Tibial nerve (tissue), 4 donors: ENCODE measurements around the gene FBXW8. TPM values are rescaled to one million over a fixed set of nuclear protein-coding genes. Genes with fewer than 3 reads are reported as not detected.

Experiments
- DNase-seq, 2 donors: peaks; one replicate each; pipeline ENCODE4 v3.0.0-alpha.2; 2019; ENCODE audit warnings: low spot score in 2 of 2
- H3K27ac ChIP-seq, 4 donors: fragments of 200-600 bp; sonication (generic) in 3 of 4; one replicate each; pipeline ENCODE4 v1.5.1; 2017 to 2019; ENCODE audit warnings: mild to moderate bottlenecking in 1 of 4
- H3K27me3 ChIP-seq, 2 donors: fragments of 200-600 bp; sonication (generic) in 1 of 2; one replicate each; pipeline versions ENCODE4 v1.5.1 to v1.6.0; 2017 to 2019
- H3K36me3 ChIP-seq, 3 donors: fragments of 200-600 bp; sonication (generic); one replicate each; pipeline ENCODE4 v1.5.1; 2018 to 2019
- H3K4me1 ChIP-seq, 4 donors: fragments of 200-600 bp; sonication (generic) in 3 of 4; one replicate each; pipeline ENCODE4 v1.5.1; 2017 to 2019
- H3K4me3 ChIP-seq, 4 donors: fragments of 200-600 bp; sonication (generic) in 3 of 4; one replicate each; pipeline ENCODE4 v1.5.1; 2017 to 2019; ENCODE audit warnings: mild to moderate bottlenecking in 1 of 4, moderate library complexity in 1 of 4
- H3K9me3 ChIP-seq, 4 donors: fragments of 200-600 bp; sonication (generic) in 3 of 4; one replicate each; pipeline ENCODE4 v1.5.1; 2017 to 2019
- CTCF ChIP-seq, 5 experiments: fragments of 200-600 bp in 3 of 5; fragments of 450-650 bp in 2 of 5; sonication (generic) in 3 of 5; IDR thresholded peaks; one replicate each; pipeline ENCODE4 v1.5.1; 2016 to 2019; ENCODE audit warnings: antibody characterized with exemption in 5 of 5, mild to moderate bottlenecking in 3 of 5, moderate library complexity in 2 of 5
- EP300 ChIP-seq, 2 donors: sonication (generic); formaldehyde crosslinking; IDR thresholded peaks; one replicate each; pipeline ENCODE4 v1.6.1; 2017; ENCODE audit warnings: antibody characterized with exemption in 2 of 2, mild to moderate bottlenecking in 1 of 2
- POLR2A ChIP-seq, 2 donors: fragments of 450-650 bp; IDR thresholded peaks; one replicate each; pipeline ENCODE4 v1.6.1; 2017; ENCODE audit warnings: antibody characterized with exemption in 2 of 2, mild to moderate bottlenecking in 2 of 2, moderate library complexity in 2 of 2
- WGBS, 2 donors: methylation state at CpG; one replicate each; pipeline ENCODE4 v1.1.5; 2018; 5-methylcytosine and 5-hydroxymethylcytosine counted together
- total RNA-seq, 4 donors: library from RNA; depleted of rRNA; stranded (reverse); fragments of >200 nt; gene quantifications; one replicate each; pipeline ENCODE4 v1.1.0, GENCODE V29; 2016

Gene FBXW8
- total RNA-seq, 4 donors from 2014 or later, result 26.7 to 38.4 (median 29.0) TPM

- Histone ChIP-seq H3K27ac (no peak overlapping the region), H3K36me3 (peaks cover 0 to 76% (median 20%) of the 10 kb centered on the region in 3 donors), H3K27me3 (no peaks in the 10 kb centered on the region), H3K9me3 (no peaks in the 10 kb centered on the region), H3K4me3 (no peak overlapping the region), H3K4me1 (peaks cover 0 to 9% (median 0%) of the 10 kb centered on the region in 4 donors)
- 92 to 95% methylated on average over 29 to 38 of the region's 38 CpGs for WGBS, 2 donors
- no peak for TF ChIP-seq CTCF (IDR thresholded peaks at IDR 0.05)
- TF ChIP-seq EP300 (IDR thresholded peaks at IDR 0.05), result no peak
- TF ChIP-seq POLR2A (IDR thresholded peaks at IDR 0.05), result no peak
- no peak for DNase-seq
These were observed 116.7 kb downstream of the FBXW8 start for GRCh38 chr12:117027251-117028086.

DNA sequence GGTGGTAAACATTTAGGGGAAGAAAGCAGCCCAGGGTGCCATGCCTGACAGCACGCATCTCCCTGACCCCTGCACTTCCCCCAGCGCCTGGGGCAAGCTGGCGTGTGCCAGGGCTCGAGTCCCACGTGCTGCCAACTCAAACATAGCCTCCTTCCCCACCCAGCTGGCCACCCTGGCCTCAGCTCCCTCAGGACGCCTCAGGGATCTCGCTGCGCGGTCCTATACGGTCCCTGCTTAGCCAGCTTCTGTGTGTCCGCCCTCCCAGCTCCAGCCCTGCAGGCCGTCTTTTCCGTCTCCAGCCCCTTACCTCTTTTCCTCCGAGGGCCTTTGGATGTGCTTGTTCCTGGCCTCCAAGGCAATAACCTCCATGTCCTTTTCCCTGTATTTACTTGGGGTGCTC, 117.5 kb downstream of the FBXW8 start:
- no peak for DNase-seq

DNA sequence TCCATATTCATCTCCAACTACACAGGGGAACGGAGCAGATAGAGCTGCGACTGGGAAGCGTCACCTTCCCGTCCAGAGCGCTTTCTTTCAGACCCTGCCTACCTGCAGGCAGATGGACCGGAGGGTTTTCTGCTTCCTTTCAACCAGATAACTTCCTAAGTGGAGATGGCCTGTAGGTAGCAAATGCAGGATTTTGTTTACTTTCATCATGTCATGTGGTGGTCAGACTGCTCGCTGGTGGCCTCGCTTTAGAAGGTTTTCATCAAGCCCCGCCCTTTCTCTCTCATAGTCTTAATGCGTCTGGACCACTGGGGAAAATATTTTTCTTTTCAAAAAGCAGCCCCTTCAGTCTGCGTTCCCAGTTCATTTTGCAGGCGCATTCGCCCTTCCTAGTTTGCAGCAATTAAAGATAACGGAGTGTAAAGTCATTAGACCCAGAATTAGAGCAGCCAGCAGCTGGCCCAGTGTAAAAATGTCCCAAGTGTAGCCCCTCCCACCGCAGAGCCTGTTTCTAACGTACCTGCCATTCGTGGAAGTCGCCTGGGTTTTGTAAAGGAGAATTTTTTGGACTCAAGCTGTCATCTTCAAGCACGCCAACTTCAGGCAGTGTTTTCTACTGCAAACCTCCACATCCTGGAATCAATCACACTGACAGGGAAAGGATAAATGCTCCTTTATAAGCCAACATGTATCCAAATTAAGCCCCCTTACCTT, 119.6 kb downstream of the FBXW8 start:
- no peak overlapping the region for H3K4me3 ChIP-seq
- WGBS, 2 donors, result 79% methylated on average over 19 of the region's 19 CpGs
- no peak for TF ChIP-seq EP300 (IDR thresholded peaks at IDR 0.05)
- no peak for TF ChIP-seq CTCF (IDR thresholded peaks at IDR 0.05)
- no peak for TF ChIP-seq POLR2A (IDR thresholded peaks at IDR 0.05)
- H3K36me3 ChIP-seq, result peaks cover 0 to 53% (median 7%) of the 10 kb centered on the region in 3 donors
- H3K27ac ChIP-seq, result no peak overlapping the region
- no peak for DNase-seq
- peaks cover 0 to 23% (median 3%) of the 10 kb centered on the region in 4 donors for H3K4me1 ChIP-seq
- H3K27me3 ChIP-seq, result peaks cover 0 to 24% of the 10 kb centered on the region in 2 donors
- no peaks in the 10 kb centered on the region for H3K9me3 ChIP-seq

More for the DNA sequence above, 117.5 kb downstream of the FBXW8 start:
- Histone ChIP-seq H3K9me3 (no peaks in the 10 kb centered on the region), H3K4me3 (no peak overlapping the region), H3K27ac (no peak overlapping the region), H3K36me3 (peaks cover 0 to 72% (median 20%) of the 10 kb centered on the region in 3 donors), H3K27me3 (peaks cover 0 to 3% of the 10 kb centered on the region in 2 donors), H3K4me1 (peaks cover 0 to 13% (median under 1%) of the 10 kb centered on the region in 4 donors)
- 85 to 89% methylated on average over 14 of the region's 14 CpGs for WGBS, 2 donors
- TF ChIP-seq POLR2A (IDR thresholded peaks at IDR 0.05), result no peak
- no peak for TF ChIP-seq EP300 (IDR thresholded peaks at IDR 0.05)
- TF ChIP-seq CTCF (IDR thresholded peaks at IDR 0.05), result no peak

DNA sequence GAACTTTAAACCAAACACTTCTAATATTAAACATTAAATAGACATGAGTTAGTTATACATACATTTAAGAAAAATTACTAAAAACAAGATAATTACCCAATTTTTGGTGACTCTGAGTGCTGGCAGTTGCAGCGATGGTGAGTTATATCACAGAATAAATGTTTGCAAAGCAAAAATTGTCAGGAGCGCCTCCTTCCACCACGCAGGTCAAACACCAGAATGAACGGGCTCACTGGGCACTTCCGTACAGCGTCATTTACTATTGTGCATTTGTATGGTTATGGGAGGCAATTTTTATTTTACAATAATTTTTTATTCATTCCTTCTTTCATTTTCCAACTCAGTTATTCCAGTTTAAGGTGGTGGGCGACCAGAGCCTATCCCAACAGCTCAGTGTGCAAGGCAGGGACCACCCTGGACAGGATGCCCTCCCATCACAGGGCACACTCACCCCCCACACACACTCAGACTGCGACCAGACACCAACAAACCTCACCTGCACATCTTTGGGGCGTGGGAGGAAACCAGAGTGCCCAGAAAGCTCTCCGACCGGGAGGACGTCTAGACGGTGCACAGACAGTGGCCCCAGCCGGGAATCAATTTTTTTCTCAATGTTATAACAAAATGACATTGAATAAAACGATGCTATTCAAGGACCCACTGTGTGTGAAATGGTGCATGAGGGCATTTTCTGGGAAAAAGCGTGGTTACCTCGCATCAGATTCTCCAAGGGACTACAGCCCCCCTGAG, 121.3 kb downstream of the FBXW8 start:
- no peak overlapping the region for H3K4me3 ChIP-seq
- no peak for TF ChIP-seq POLR2A (IDR thresholded peaks at IDR 0.05)
- TF ChIP-seq EP300 (IDR thresholded peaks at IDR 0.05), result no peak
- no peak for TF ChIP-seq CTCF (IDR thresholded peaks at IDR 0.05)
- H3K9me3 ChIP-seq, result no peaks in the 10 kb centered on the region
- peaks cover 0 to 16% (median 3%) of the 10 kb centered on the region in 4 donors for H3K4me1 ChIP-seq
- H3K27me3 ChIP-seq, result peaks cover 0 to 37% of the 10 kb centered on the region in 2 donors
- H3K27ac ChIP-seq, result no peak overlapping the region
- H3K36me3 ChIP-seq, result peaks cover 0 to 37% (median 7%) of the 10 kb centered on the region in 3 donors
- 83 to 84% methylated on average over 17 of the region's 17 CpGs for WGBS, 2 donors
- DNase-seq, result no peak
